ENCODE measurements around the gene AP5B1. TPM values are rescaled to one million over a fixed set of nuclear protein-coding genes. Genes with fewer than 3 reads are reported as not detected.
"Not testable (repeated sequence)": the region's sequence is repeated elsewhere in the genome, so short reads cannot be mapped to it uniquely, and the experiment has no call there.

The AP5B1 gene
- total RNA-seq, 1 donor, result 11.5 TPM

DNA sequence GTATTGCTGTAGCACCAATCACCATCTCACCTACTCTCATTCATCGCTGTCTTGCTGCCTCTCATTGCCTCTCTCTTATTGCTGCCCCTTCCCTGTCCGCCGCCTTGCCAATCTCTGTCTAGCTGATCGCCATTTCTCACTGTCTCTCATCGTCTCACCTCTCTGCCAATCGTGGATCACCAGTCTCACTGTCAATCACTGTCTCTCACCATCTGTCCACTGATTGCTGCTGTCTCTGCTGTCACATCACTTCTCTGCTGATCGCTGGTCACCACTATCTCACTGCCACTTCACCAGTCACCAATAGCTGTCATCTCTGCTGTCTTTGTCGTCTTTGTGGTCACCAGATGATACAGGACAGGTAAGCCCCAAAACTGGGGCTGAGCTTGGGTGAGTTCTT lies 39.6 kb downstream of the AP5B1 start:
- TF ChIP-seq, protein P1, sequence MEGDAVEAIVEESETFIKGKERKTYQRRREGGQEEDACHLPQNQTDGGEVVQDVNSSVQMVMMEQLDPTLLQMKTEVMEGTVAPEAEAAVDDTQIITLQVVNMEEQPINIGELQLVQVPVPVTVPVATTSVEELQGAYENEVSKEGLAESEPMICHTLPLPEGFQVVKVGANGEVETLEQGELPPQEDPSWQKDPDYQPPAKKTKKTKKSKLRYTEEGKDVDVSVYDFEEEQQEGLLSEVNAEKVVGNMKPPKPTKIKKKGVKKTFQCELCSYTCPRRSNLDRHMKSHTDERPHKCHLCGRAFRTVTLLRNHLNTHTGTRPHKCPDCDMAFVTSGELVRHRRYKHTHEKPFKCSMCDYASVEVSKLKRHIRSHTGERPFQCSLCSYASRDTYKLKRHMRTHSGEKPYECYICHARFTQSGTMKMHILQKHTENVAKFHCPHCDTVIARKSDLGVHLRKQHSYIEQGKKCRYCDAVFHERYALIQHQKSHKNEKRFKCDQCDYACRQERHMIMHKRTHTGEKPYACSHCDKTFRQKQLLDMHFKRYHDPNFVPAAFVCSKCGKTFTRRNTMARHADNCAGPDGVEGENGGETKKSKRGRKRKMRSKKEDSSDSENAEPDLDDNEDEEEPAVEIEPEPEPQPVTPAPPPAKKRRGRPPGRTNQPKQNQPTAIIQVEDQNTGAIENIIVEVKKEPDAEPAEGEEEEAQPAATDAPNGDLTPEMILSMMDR (IDR thresholded peaks at IDR 0.05; ENCODE audit: insufficient read depth, low read length), result no peak
- no peak overlapping the region for H3K4me3 ChIP-seq (ENCODE audit: low read depth, low read length)
- DNase-seq (ENCODE audit: low read depth), result no peak

DNA sequence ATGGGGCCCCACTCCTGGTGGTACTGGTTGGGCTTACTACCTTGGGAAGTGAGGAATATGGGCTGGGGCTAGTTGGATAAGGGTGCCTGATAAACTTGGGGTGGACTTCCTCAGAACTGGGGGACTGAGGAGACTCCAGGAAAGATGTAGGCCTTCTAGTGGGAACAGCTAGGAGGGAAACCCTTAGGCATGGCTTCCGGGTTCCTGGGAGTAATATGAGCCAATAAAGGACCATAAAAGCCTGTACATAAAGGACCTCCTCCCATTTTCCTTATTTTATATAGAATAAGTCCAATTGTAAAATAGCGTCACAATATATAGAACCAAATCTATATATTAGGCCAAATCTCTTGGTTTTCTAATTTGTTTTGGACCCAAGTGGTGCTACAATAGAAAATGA lies 41.8 kb downstream of the AP5B1 start:
- TF ChIP-seq, protein P1 (IDR thresholded peaks at IDR 0.05; ENCODE audit: insufficient read depth, low read length), result no peak
- no peak for DNase-seq (ENCODE audit: low read depth)
- H3K4me3 ChIP-seq (ENCODE audit: low read depth, low read length), result no peak overlapping the region

DNA sequence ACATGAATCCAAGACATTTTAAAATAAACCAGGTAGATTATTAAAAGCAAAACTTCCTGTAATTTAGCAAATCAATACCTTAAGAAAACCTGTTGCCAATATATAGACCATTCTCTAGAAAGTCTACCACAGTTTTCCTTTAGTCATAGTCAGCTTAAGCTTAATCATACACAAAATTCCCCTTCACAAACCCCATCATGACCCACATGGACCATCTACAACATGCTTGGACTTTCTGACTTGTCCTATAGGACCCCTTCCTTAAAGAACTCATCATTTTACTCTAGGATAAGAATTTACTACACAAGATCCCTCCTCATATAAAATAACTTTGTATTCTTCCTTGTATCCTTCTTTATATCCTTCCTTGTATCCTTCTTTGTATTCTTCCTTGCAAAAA lies 44.0 kb downstream of the AP5B1 start:
- no peak for DNase-seq (ENCODE audit: low read depth)
- TF ChIP-seq, protein P1 (IDR thresholded peaks at IDR 0.05; ENCODE audit: insufficient read depth, low read length), result no peak
- no peak overlapping the region for H3K4me3 ChIP-seq (ENCODE audit: low read depth, low read length)

DNA sequence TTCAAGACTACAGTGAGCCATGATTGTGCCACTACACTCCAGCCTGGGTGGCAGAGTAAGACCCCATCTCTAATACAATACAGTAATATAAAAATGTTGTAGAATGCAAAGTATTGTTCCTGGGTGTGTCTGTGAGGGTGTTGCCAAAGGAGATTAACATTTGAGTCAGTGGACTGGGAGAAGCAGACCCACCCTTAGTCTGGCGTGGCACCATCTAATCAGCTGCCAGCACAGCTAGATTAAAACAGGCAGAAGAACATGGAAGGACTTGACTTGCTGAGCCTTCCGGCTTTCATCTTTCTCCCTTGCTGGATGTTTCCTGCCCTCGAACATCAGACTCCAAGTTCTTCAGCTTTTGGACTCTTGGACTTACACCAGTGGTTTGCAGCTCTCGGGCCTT lies 45.7 kb downstream of the AP5B1 start:
- not testable (repeated sequence) for H3K4me3 ChIP-seq (ENCODE audit: low read depth, low read length); DNase-seq (ENCODE audit: low read depth)

DNA sequence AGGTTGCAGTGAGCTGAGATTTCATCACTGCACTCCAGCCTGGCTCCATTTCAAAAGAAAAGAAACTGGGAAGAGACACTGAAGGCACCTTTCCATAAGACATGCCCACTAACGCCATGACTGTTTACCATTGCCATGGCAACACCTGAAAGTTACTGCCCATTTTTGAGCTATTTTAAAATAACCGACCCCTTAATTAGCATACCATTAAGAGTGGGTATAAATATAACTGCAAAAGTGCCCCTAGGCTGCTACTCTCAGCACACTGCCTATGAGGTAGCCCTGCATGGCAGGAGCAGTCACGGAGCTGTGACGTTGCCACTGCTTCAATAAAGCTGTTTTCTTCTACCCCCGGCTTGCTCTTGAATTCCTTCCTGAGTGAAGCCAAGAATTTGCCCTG lies 50.3 kb downstream of the AP5B1 start:
- DNase-seq (ENCODE audit: low read depth), result no peak
- H3K4me3 ChIP-seq (ENCODE audit: low read depth, low read length), result no peak overlapping the region
- TF ChIP-seq, protein P1 (IDR thresholded peaks at IDR 0.05; ENCODE audit: insufficient read depth, low read length), result no peak

DNA sequence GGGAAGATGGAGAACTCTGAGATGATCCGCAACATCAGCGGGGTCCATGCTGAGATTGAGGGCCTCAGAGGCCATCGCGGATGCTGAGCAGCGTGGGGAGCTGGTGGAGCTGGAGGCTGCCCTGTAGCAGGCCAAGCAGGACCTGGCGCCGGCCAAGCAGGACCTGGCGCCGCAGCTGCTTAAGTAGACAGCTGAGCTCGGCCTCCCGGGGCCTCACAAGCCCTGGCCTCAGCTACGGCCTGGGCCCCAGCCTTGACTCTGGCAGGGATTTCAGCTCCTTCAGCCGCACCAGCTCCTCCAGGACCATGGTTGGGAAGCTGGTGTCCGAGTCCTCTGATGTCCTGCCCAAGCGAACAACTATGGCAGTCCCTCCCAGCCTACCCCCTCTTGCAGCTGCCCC lies 52.9 kb downstream of the AP5B1 start:
- TF ChIP-seq, protein P1 (IDR thresholded peaks at IDR 0.05; ENCODE audit: insufficient read depth, low read length), result no peak
- H3K4me3 ChIP-seq (ENCODE audit: low read depth, low read length), result no peak overlapping the region
- DNase-seq (ENCODE audit: low read depth), result no peak

DNA sequence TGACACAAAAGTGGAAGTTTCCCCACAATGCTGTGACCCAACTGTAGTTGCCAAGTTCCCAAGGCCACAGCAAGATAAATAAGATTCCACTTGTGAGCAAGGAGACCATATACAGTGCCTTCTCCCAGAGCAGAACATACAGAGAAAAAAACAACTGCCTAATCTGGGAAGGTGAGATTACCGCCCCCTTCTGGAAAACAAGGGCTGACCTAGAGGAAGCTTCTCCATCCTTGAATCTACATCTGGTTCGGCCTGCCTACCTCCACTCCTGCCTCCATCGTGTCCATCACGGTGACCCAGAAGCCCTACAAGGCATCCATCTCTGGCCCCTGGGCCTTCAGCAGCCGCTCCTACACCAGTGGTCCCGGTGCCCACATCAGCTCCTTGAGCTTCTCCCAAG lies 54.1 kb downstream of the AP5B1 start:
- H3K4me3 ChIP-seq (ENCODE audit: low read depth, low read length), result no peak overlapping the region
- TF ChIP-seq, protein P1 (IDR thresholded peaks at IDR 0.05; ENCODE audit: insufficient read depth, low read length), result no peak
- no peak for DNase-seq (ENCODE audit: low read depth)

Other genes with a start within 250 kb of the AP5B1 start
- gene LTBP3, start 222.6 kb downstream of the AP5B1 start, total RNA-seq (ENCODE audit: low replicate concordance), result 47.3 and 147 TPM in 2 replicates
- 27.2 and 48.0 TPM in 2 replicates for gene ZNRD2, start 210.5 kb downstream of the AP5B1 start, total RNA-seq (ENCODE audit: low replicate concordance)
- 5.6 and 21.6 TPM in 2 replicates for gene FAM89B, start 208.4 kb downstream of the AP5B1 start, total RNA-seq (ENCODE audit: low replicate concordance)
- 52.2 and 58.5 TPM in 2 replicates for gene EHBP1L1, start 204.9 kb downstream of the AP5B1 start, total RNA-seq (ENCODE audit: low replicate concordance)
- gene KCNK7, start 185.2 kb downstream of the AP5B1 start, total RNA-seq (ENCODE audit: low replicate concordance), result 0.09 and 0.65 TPM in 2 replicates
- gene MAP3K11, start 166.8 kb downstream of the AP5B1 start, total RNA-seq (ENCODE audit: low replicate concordance), result 22.4 and 30.4 TPM in 2 replicates
- gene PCNX3, start 165.2 kb downstream of the AP5B1 start, total RNA-seq (ENCODE audit: low replicate concordance), result 21.8 and 31.5 TPM in 2 replicates
- 7.5 and 21.7 TPM in 2 replicates for gene SIPA1, start 142.9 kb downstream of the AP5B1 start, total RNA-seq (ENCODE audit: low replicate concordance)
- gene RELA, start 118.1 kb downstream of the AP5B1 start, total RNA-seq (ENCODE audit: low replicate concordance), result 10.2 and 39.5 TPM in 2 replicates
- gene KAT5, start 68.7 kb downstream of the AP5B1 start, total RNA-seq (ENCODE audit: low replicate concordance), result 35.9 and 59.1 TPM in 2 replicates
- 44.6 and 49.6 TPM in 2 replicates for gene RNASEH2C, start 60.2 kb downstream of the AP5B1 start, total RNA-seq (ENCODE audit: low replicate concordance)
- not detected in 2 replicates for gene OVOL1, start 6.1 kb upstream of the AP5B1 start, total RNA-seq (ENCODE audit: low replicate concordance)
- 1.6 and 3.3 TPM in 2 replicates for gene SNX32, start 53.0 kb upstream of the AP5B1 start, total RNA-seq (ENCODE audit: low replicate concordance)
- 673 and 713 TPM in 2 replicates for gene CFL1, start 77.2 kb upstream of the AP5B1 start, total RNA-seq (ENCODE audit: low replicate concordance)
- gene MUS81, start 79.5 kb upstream of the AP5B1 start, total RNA-seq (ENCODE audit: low replicate concordance), result 26.3 and 31.8 TPM in 2 replicates
- 57.3 and 105 TPM in 2 replicates for gene EFEMP2, start 91.8 kb upstream of the AP5B1 start, total RNA-seq (ENCODE audit: low replicate concordance)
- gene CTSW, start 98.9 kb upstream of the AP5B1 start, total RNA-seq (ENCODE audit: low replicate concordance), result not detected in 2 replicates
- 71.7 and 157 TPM in 2 replicates for gene FIBP, start 107.5 kb upstream of the AP5B1 start, total RNA-seq (ENCODE audit: low replicate concordance)
- 75.0 and 288 TPM in 2 replicates for gene CCDC85B, start 109.7 kb upstream of the AP5B1 start, total RNA-seq (ENCODE audit: low replicate concordance)
- gene FOSL1, start 119.4 kb upstream of the AP5B1 start, total RNA-seq (ENCODE audit: low replicate concordance), result 11.4 and 73.9 TPM in 2 replicates
- gene C11orf68, start 138.1 kb upstream of the AP5B1 start, total RNA-seq (ENCODE audit: low replicate concordance), result 9.6 and 44.8 TPM in 2 replicates
- 155 and 317 TPM in 2 replicates for gene DRAP1, start 138.4 kb upstream of the AP5B1 start, total RNA-seq (ENCODE audit: low replicate concordance)
- gene TSGA10IP, start 164.5 kb upstream of the AP5B1 start, total RNA-seq (ENCODE audit: low replicate concordance), result not detected in 2 replicates
- 22.7 and 71.2 TPM in 2 replicates for gene SART1, start 180.8 kb upstream of the AP5B1 start, total RNA-seq (ENCODE audit: low replicate concordance)
- gene EIF1AD, start 221.2 kb upstream of the AP5B1 start, total RNA-seq (ENCODE audit: low replicate concordance), result 21.9 and 26.4 TPM in 2 replicates
- 44.1 and 57.7 TPM in 2 replicates for gene BANF1, start 221.5 kb upstream of the AP5B1 start, total RNA-seq (ENCODE audit: low replicate concordance)
- 1.7 TPM in 1 of 2 replicates, not detected in the other for gene CST6, start 231.0 kb upstream of the AP5B1 start, total RNA-seq (ENCODE audit: low replicate concordance)
- not detected in 2 replicates for gene CATSPER1, start 245.5 kb upstream of the AP5B1 start, total RNA-seq (ENCODE audit: low replicate concordance)

Measured in fibroblast of the aortic adventitia (primary cell).